BE2C (cell line): ENCODE measurements around the gene NUDT6.

Experiments
- DNase-seq: peaks from one replicate; pipeline ENCODE4 v3.0.0-alpha.2; 2020
- H3K27me3 ChIP-seq: fragments of 250-450 bp; sonication (Bioruptor Pico); 2 replicates; pipeline ENCODE4 v1.5.1; 2020; ENCODE audit warnings: mild to moderate bottlenecking
- H3K36me3 ChIP-seq: fragments of 250-450 bp; sonication (Bioruptor Pico); 2 replicates; pipeline ENCODE4 v1.5.1; 2020; ENCODE audit warnings: mild to moderate bottlenecking
- H3K4me1 ChIP-seq: fragments of 250-450 bp; sonication (Bioruptor Pico); 2 replicates; pipeline ENCODE4 v1.5.1; 2020
- H3K4me3 ChIP-seq: 2 replicates; pipeline ENCODE4 v1.5.1; 2011; ENCODE audit warnings: low read depth, low read length
- H3K9me3 ChIP-seq: fragments of 250-450 bp; sonication (Bioruptor Pico); 2 replicates; pipeline ENCODE4 v1.5.1; 2020
- TF ChIP-seq, protein P1 (sequence below): IDR thresholded peaks from 2 replicates; pipeline ENCODE4 v1.5.1; 2012; ENCODE audit warnings: mild to moderate bottlenecking, low read depth, low read length

The NUDT6 gene

DNA sequence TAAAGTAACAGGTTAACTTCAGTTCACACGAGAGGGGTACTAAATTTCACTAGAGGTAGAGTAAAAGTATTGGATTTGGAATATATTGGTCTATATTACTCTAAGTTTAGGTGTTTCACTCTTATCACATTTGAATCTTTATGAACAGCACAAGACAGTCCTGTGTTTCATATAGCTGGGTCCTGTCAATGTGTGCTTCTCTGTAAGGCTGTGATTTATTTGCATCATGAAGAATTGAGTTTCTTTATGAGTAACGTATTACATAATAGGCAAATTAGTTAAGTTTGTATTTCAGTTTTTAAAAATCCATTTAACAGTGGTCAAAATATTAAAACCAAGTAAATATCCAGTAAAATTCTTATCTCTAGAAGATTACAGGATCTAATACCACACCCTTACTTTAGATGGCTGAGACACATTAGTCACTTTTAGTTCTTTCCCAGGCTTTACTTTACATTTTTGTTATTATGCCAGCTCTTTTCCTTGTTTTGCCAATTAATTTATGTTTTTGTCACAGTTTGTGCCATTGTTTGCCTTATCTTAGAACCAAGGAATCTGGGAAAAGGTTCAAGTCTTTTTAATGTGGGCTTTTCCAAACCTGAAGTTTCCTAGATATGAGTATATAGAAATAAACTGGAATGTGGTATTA lies 32.1 kb downstream of the NUDT6 start:
- TF ChIP-seq, protein P1, sequence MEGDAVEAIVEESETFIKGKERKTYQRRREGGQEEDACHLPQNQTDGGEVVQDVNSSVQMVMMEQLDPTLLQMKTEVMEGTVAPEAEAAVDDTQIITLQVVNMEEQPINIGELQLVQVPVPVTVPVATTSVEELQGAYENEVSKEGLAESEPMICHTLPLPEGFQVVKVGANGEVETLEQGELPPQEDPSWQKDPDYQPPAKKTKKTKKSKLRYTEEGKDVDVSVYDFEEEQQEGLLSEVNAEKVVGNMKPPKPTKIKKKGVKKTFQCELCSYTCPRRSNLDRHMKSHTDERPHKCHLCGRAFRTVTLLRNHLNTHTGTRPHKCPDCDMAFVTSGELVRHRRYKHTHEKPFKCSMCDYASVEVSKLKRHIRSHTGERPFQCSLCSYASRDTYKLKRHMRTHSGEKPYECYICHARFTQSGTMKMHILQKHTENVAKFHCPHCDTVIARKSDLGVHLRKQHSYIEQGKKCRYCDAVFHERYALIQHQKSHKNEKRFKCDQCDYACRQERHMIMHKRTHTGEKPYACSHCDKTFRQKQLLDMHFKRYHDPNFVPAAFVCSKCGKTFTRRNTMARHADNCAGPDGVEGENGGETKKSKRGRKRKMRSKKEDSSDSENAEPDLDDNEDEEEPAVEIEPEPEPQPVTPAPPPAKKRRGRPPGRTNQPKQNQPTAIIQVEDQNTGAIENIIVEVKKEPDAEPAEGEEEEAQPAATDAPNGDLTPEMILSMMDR = no peak
- Histone ChIP-seq H3K9me3 (no peaks in the 10 kb centered on the region), H3K4me3 (no peak overlapping the region), H3K36me3 (no peaks in the 10 kb centered on the region), H3K4me1 (no peaks in the 10 kb centered on the region), H3K27me3 (no peaks in the 10 kb centered on the region)
- no peak for DNase-seq

DNA sequence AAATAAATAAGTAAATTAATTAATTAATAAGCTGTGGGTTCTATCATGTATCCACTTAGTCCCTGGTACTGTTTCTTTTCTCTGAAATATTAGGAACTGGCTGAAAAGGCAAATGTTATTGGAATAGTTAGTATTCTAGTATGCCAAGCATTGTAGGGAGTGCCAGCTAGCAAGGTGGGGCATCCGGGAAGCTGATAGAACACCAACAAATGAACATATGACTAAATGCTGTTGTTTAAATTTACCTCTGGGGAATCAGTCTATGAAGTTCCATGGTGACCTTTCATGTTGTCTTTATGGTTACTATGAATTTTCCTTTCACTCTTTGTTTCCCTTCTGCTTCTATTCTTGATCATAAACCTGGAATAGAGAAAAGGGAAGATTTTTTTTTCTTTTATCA lies 32.7 kb downstream of the NUDT6 start:
- no peaks in the 10 kb centered on the region for H3K27me3 ChIP-seq
- H3K9me3 ChIP-seq = no peaks in the 10 kb centered on the region
- no peaks in the 10 kb centered on the region for H3K4me1 ChIP-seq
- no peak for DNase-seq
- TF ChIP-seq, protein P1 = no peak
- no peaks in the 10 kb centered on the region for H3K36me3 ChIP-seq
- no peak overlapping the region for H3K4me3 ChIP-seq

DNA sequence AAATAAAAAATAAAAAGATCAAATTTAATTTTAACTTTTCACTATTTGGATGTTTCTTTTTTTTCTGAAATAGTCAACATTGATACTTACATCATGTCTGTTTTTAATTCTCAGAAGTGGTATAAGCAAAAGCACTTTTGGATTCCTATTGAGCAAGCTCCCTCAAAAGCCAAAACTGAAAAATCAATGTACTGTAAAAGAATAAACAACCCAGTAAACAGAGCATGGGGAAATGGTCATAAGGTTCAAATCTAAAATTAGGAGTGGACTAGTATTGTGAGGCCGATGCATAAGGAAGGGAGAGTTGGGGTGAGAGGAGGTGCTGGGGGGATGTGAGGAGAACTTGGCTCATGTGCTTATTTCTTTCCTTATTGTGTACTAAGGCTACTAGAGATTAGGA lies 37.9 kb downstream of the NUDT6 start:
- no peaks in the 10 kb centered on the region for H3K36me3 ChIP-seq
- 0 out of 2 replicates have a peak, but pooled peaks cover 2% of the 10 kb centered on the region for H3K9me3 ChIP-seq
- no peak for DNase-seq
- no peak overlapping the region for H3K4me3 ChIP-seq
- H3K27me3 ChIP-seq = no peaks in the 10 kb centered on the region
- no peaks in the 10 kb centered on the region for H3K4me1 ChIP-seq
- TF ChIP-seq, protein P1 = no peak

DNA sequence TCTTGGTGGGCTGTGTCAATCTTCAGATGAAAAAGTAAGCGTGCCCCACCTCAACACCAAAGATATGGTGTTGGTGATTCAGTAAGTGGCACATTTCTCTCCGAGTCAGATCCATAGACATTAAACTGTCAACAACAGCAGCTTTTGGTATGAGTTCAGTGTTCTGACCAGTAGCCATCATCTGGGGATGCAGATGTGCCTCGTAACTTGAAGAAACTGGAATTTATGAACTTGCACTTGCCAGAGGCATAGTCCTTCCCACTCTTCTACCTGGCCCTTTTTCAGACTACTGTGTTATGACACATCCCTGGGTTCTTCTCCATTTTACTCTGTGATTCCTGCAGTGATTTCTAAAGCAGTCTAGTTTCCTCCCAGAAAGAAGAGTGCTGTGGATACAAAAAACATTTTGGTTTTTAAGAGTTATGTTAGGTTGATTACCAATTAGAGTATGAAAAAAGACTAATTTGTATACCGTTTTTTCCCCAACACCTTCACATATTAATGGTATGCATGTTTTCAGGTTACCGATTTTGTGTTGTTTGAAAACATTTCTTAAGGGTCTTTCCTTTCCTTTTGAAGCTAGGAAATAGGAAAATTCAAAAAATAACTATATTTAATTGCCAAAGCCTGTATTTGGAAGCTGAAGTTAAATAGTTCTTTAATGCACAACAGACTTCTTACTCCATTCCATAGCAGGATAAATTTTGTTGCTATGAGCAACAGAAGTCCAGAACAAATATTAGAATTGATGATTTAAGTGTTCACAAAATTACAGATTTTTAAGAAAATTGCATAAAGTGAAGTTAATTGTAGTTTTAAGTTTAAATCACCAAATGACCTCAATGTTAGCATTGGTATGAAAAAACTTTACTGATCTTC lies 39.3 kb downstream of the NUDT6 start:
- TF ChIP-seq, protein P1 = no peak
- Histone ChIP-seq H3K27me3 (no peaks in the 10 kb centered on the region), H3K4me1 (no peaks in the 10 kb centered on the region), H3K9me3 (0 out of 2 replicates have a peak, but pooled peaks cover 2% of the 10 kb centered on the region), H3K36me3 (no peaks in the 10 kb centered on the region), H3K4me3 (no peak overlapping the region)
- no peak for DNase-seq

DNA sequence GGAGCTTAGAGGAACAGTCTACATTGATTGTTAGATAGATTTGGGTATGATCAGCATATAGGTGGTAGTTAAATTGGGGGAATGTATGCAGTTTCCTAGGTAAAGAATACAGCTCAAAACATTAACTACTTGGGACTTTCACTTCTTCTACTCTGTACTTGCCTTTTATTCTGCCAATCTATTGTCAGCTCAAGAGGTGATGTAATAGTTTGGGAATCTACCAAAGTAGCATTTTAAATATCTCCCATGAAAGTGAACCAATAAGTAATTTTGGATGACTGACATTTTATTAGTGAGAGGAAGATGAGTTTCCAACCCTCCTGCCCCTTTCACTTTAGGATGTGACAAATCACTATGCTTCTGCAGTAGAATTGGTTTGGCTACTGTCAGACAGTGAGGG lies 43.4 kb downstream of the NUDT6 start:
- H3K36me3 ChIP-seq = no peaks in the 10 kb centered on the region
- no peak for DNase-seq
- H3K4me1 ChIP-seq = no peaks in the 10 kb centered on the region
- no peak overlapping the region for H3K4me3 ChIP-seq
- H3K9me3 ChIP-seq = 0 out of 2 replicates have a peak, but pooled peaks cover 2% of the 10 kb centered on the region
- no peaks in the 10 kb centered on the region for H3K27me3 ChIP-seq
- TF ChIP-seq, protein P1 = no peak

DNA sequence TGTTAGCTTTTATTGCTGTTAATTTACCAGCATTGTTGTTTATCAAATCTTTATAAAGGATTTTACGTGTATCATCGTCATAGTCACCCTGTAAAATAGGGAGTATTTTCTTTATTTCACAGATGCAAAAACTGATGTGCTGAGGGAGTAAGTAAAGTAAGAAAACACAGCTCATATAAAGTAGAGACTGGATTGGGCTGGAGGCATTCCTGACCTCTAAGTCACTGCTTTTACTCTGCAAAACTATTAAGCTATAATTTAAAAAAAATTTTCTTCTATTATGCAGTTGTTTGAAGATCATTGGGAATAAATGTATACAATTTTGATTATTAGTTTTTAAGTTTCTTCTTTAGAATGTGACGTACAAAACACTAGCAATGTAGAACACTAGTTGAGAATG lies 45.9 kb downstream of the NUDT6 start:
- Histone ChIP-seq H3K36me3 (no peaks in the 10 kb centered on the region), H3K4me1 (no peaks in the 10 kb centered on the region), H3K27me3 (no peaks in the 10 kb centered on the region), H3K4me3 (no peak overlapping the region), H3K9me3 (0 out of 2 replicates have a peak, but pooled peaks cover 2% of the 10 kb centered on the region)
- no peak for DNase-seq
- TF ChIP-seq, protein P1 = no peak
